HepG2 (cell line): Measurements from ENCODE around the gene TLR5. TPM values are rescaled to one million over a fixed set of nuclear protein-coding genes. Genes with fewer than 3 reads are reported as not detected.

Experiments
- EHMT2 ChIP-seq: fragments of 200-600 bp; sonication (generic); IDR thresholded peaks from 2 replicates; pipeline ENCODE4 v1.7.0; 2017; ENCODE audit warnings: antibody characterized with exemption, low read depth, low read length, borderline replicate concordance
- ISL2 ChIP-seq: sonication (generic); formaldehyde crosslinking; IDR thresholded peaks from 2 replicates; pipeline ENCODE4 v1.5.0; 2020; ENCODE audit warnings: missing genetic modification reagents
- MTA1 ChIP-seq: sonication (generic); formaldehyde crosslinking; IDR thresholded peaks from 2 replicates; pipeline ENCODE4 v1.4.0; 2020; ENCODE audit warnings: missing genetic modification reagents, mild to moderate bottlenecking, borderline replicate concordance
- NBN ChIP-seq: fragments of 450-650 bp; conservative IDR thresholded peaks from 2 replicates; pipeline ENCODE4 v1.6.1; 2017
- NCOR1 ChIP-seq: fragments of 200-600 bp; sonication (generic); IDR thresholded peaks from 2 replicates; pipeline ENCODE4 v1.7.0; 2017; ENCODE audit warnings: antibody characterized with exemption, low read length, borderline replicate concordance
- PRDM15 ChIP-seq: sonication (generic); formaldehyde crosslinking; IDR thresholded peaks from 2 replicates; pipeline ENCODE4 v1.4.0; 2020; ENCODE audit warnings: missing genetic modification reagents
- RXRB ChIP-seq: IDR thresholded peaks from 2 replicates; pipeline ENCODE4 v1.6.1; 2016; ENCODE audit warnings: borderline replicate concordance, missing genetic modification reagents, missing compliant biosample characterization
- SIN3B ChIP-seq: fragments of 150-350 bp; IDR thresholded peaks from 2 replicates; pipeline ENCODE4 v1.6.1; 2014; ENCODE audit warnings: low read length
- SYNCRIP ChIP-seq: fragments of 200-400 bp; formaldehyde crosslinking; IDR thresholded peaks from 2 replicates; pipeline ENCODE4 v1.6.1; 2018; ENCODE audit warnings: mild to moderate bottlenecking, low read depth, low read length; ENCODE audit not compliant: insufficient read depth
- TBP ChIP-seq: sonication (generic); formaldehyde crosslinking; IDR thresholded peaks from 2 replicates; pipeline ENCODE4 v1.5.0; 2020; ENCODE audit warnings: missing genetic modification reagents
- TBX2 ChIP-seq: sonication (generic); formaldehyde crosslinking; IDR thresholded peaks from 2 replicates; pipeline ENCODE4 v1.5.0; 2020; ENCODE audit warnings: missing genetic modification reagents, mild to moderate bottlenecking, borderline replicate concordance
- TCF12 ChIP-seq, 2 experiments: fragments of 450-650 bp in 1 of 2; sonication (generic) in 1 of 2; formaldehyde crosslinking in 1 of 2; IDR thresholded peaks; 2 replicates each; pipeline versions ENCODE4 v1.6.1 to v1.8.0; 2017 to 2022; ENCODE audit warnings: antibody characterized with exemption in 1 of 2, mild to moderate bottlenecking in 1 of 2, missing genetic modification reagents in 1 of 2, moderate library complexity in 1 of 2
- ZNF205 ChIP-seq: IDR thresholded peaks from 2 replicates; pipeline ENCODE4 v1.6.1; 2018; ENCODE audit warnings: missing biosample characterization, missing genetic modification reagents
- ZNF546 ChIP-seq: sonication (generic); formaldehyde crosslinking; conservative IDR thresholded peaks from 2 replicates; pipeline ENCODE4 v1.8.1; 2023; ENCODE audit warnings: mild to moderate bottlenecking, missing genetic modification reagents
- ZNF597 ChIP-seq: sonication (generic); formaldehyde crosslinking; IDR thresholded peaks from 2 replicates; pipeline ENCODE4 v1.5.0; 2020; ENCODE audit warnings: missing genetic modification reagents
- polyA plus RNA-seq, 8 experiments: library from polyadenylated mRNA; depleted of rRNA in 3 of 8; stranded (reverse) in 7 of 8; unstranded in 1 of 8; fragments of >200 nt; fragmentation: Illumina TruSeq in 4 of 8; extraction: Trizol in 4 of 8; gene quantifications; 2 replicates each; pipeline versions ENCODE4 v1.2.1 to v1.2.3, GENCODE V29; 2011 to 2016; ENCODE audit warnings: low read depth in 4 of 8, missing spikeins in 1 of 8, mixed read lengths in 1 of 8; ENCODE audit not compliant: insufficient read depth in 1 of 8
- total RNA-seq, 5 experiments: library from RNA; depleted of rRNA; stranded (reverse); fragments of >200 nt; fragmentation: Illumina TruSeq; extraction: Trizol; gene quantifications; 2 replicates each; pipeline ENCODE4 v1.2.3, GENCODE V29; 2016; ENCODE audit warnings: low read depth in 1 of 5

Gene TLR5
- total and polyA plus RNA-seq, 2 of the 13 experiments (the other 11 are each of a cell fraction or from before 2014, with no cell fraction given) = not detected

GRCh38 chr1:223081181-223081994 lies 61.7 kb downstream of the TLR5 start (continued):
- TF ChIP-seq ZNF205 (CRISPR knock-in tag) (peak; percentile 56; the same call in 1 of the 2 replicates), PRDM15 (no peak), SIN3B (no peak), ZNF597 (CRISPR knock-in tag) (no peak), SYNCRIP (no peak), ISL2 (CRISPR knock-in tag) (0 out of 2 replicates have a peak, but pooled peaks have one; percentile 28), TBX2 (CRISPR knock-in tag) (no peak), TCF12 (IDR thresholded peaks at IDR 0.05) (no peak), TCF12 (CRISPR knock-in tag; IDR thresholded peaks at IDR 0.05) (no peak), NBN (no peak), TBP (CRISPR knock-in tag) (no peak), NCOR1 (no peak), ZNF546 (no peak), EHMT2 (no peak), RXRB (CRISPR knock-in tag) (peak; percentile 26; the same call in 1 of the 2 replicates), MTA1 (CRISPR knock-in tag) (no peak)
